ENCODE data around the gene KRT74.

DNA sequence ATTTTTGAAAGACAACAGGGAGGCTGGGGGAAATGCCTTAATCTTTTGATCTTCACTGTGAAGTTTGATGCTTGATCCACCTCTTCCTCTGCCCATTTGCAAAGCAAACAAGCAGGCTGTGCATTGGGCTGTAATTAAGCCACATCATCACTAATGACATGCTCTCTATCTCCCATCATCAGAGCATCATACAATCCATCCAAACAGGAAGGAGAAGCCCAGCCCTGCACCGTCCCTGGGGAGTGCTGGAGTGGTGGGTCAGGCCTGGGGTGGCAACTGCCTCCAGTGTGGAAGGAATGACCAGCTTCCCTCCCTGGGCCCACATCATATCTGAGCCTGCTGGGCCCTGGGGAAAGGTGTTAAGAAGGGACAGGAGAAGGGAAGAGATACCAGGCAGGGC lies 6.9 kb upstream of the KRT74 start:
- TF ChIP-seq ZNF274 (IDR thresholded peaks at IDR 0.05; ENCODE audit: low read depth, low read length): no peak
- no peak for TF ChIP-seq YY1 (IDR thresholded peaks at IDR 0.05; ENCODE audit: insufficient read depth, insufficient read length)
- no peak for TF ChIP-seq SUZ12 (IDR thresholded peaks at IDR 0.05; ENCODE audit: extremely low read depth, insufficient read depth, insufficient read length)

Measured in NT2/D1 (cell line).